GM12878 (cell line): ENCODE results near the gene EBF3. TPM values are rescaled to one million over a fixed set of nuclear protein-coding genes. Genes with fewer than 3 reads are reported as not detected.

Source experiments
- ATAC-seq: fragments of 200-7000 bp; cut with Tn5 transposase; 3 replicates; pipeline ENCODE4 v1.9.1; 2020; ENCODE audit warnings: mild to moderate bottlenecking, moderate library complexity
- BruUV-seq: library from RNA; stranded (reverse); fragments of 400-500 nt; replicated peaks from 2 replicates; lab custom pipeline; 2021; lab: Mats Ljungman, UMichigan
- CTCF ChIA-PET: fragments of 300-600 bp; sonication (Branson Sonifier 250); formaldehyde crosslinking; extraction: SDS; loops from one replicate; lab custom pipeline; 2021; ENCODE audit warnings: inconsistent platforms; lab: Yijun Ruan, JAX
- POLR2A ChIA-PET: fragments of 350-600 bp; formaldehyde crosslinking; extraction: SDS; loops from one replicate; lab custom pipeline; 2021; ENCODE audit warnings: inconsistent platforms; lab: Charles Lee
- RAD21 ChIA-PET: fragments of 300-600 bp; sonication (Branson Sonifier 250); formaldehyde crosslinking; loops from one replicate; lab custom pipeline; 2023; ENCODE audit warnings: antibody characterized with exemption; ENCODE audit not compliant: unreplicated experiment; lab: Charles Lee
- SMC1A ChIA-PET: fragments of 300-600 bp; sonication (Branson Sonifier 250); formaldehyde crosslinking; loops from one replicate; lab custom pipeline; 2023; ENCODE audit not compliant: unreplicated experiment, uncharacterized antibody; lab: Charles Lee
- DNase-seq: peaks from one replicate; pipeline ENCODE4 v3.0.0-alpha.2; 2011; ENCODE audit warnings: low read depth, low spot score
- FAIRE-seq: peaks from 3 replicates; lab custom pipeline; 2011; peaks lifted over from hg19 to GRCh38; lab: Jason Lieb, UNC
- H2AFZ ChIP-seq: 2 replicates; pipeline ENCODE4 v1.6.0; 2011; ENCODE audit warnings: low read depth, low read length, control low read depth; ENCODE audit not compliant: control insufficient read depth
- H3K27ac ChIP-seq: 2 replicates; pipeline ENCODE4 v1.5.1; 2011; ENCODE audit warnings: control low read depth; ENCODE audit not compliant: control insufficient read depth, insufficient read depth
- H3K27me3 ChIP-seq, 2 experiments: replicated peaks in 1 of 2; 2 replicates each; pipeline versions ENCODE4 v1.6.0 to v1.6.1; 2011; ENCODE audit warnings: low read length in 1 of 2; ENCODE audit not compliant: control insufficient read depth in 2 of 2, insufficient read depth in 2 of 2
- H3K36me3 ChIP-seq, 2 experiments: 2 replicates each; pipeline ENCODE4 v1.5.1; 2011; ENCODE audit warnings: low read length in 1 of 2; ENCODE audit not compliant: control insufficient read depth in 2 of 2, insufficient read depth in 2 of 2
- H3K4me1 ChIP-seq: 2 replicates; pipeline ENCODE4 v1.6.1; 2011; ENCODE audit warnings: mild to moderate bottlenecking, low read length, moderate library complexity, mixed read lengths; ENCODE audit not compliant: control insufficient read depth, insufficient read depth
- H3K4me2 ChIP-seq: 2 replicates; pipeline ENCODE4 v1.6.0; 2011; ENCODE audit warnings: control low read depth; ENCODE audit not compliant: control insufficient read depth, insufficient read depth
- H3K4me3 ChIP-seq: fragments of 200-600 bp; sonication (generic); 2 replicates; pipeline ENCODE4 v1.5.1; 2016
- H3K79me2 ChIP-seq: 2 replicates; pipeline ENCODE4 v1.6.0; 2011; ENCODE audit warnings: low read length; ENCODE audit not compliant: control insufficient read depth, insufficient read depth
- H3K9ac ChIP-seq: 2 replicates; pipeline ENCODE4 v1.8.0; 2011; ENCODE audit warnings: low read length, control low read depth, mixed read lengths; ENCODE audit not compliant: control insufficient read depth, insufficient read depth
- H3K9me3 ChIP-seq: replicated peaks from 3 replicates; pipeline ENCODE4 v1.5.1; 2011; ENCODE audit warnings: mild to moderate bottlenecking, low read length; ENCODE audit not compliant: control insufficient read depth, insufficient read depth
- H4K20me1 ChIP-seq: 2 replicates; pipeline ENCODE4 v1.6.0; 2011; ENCODE audit not compliant: control insufficient read depth, insufficient read depth
- FOS ChIP-seq: IDR thresholded peaks from 3 replicates; pipeline ENCODE4 v1.6.1; 2011; ENCODE audit warnings: borderline replicate concordance; ENCODE audit not compliant: insufficient read length; ENCODE audit errors: extremely low read depth
- NR2C1 ChIP-seq: fragments of 450-650 bp; IDR thresholded peaks from 2 replicates; pipeline ENCODE4 v1.6.1; 2017; ENCODE audit warnings: antibody characterized with exemption, mild to moderate bottlenecking, moderate library complexity
- WGBS: methylation state at CpG from one replicate; pipeline ENCODE4 v1.1.6; 2016; ENCODE audit warnings: low lambda C conversion rate; ENCODE audit not compliant: insufficient replicate concordance, insufficient coverage; ENCODE audit errors: missing lambda C conversion rate; 5-methylcytosine and 5-hydroxymethylcytosine counted together
- in situ Hi-C: fragments of 300-500 bp; cut with MboI; formaldehyde crosslinking; loops from 9 replicates; pipeline ENCODE4 v1.14.3; 2018; ENCODE audit warnings: mixed read lengths
- intact Hi-C: fragments of 100-400 bp; cut with micrococcal nuclease; formaldehyde crosslinking; loops from one replicate; pipeline ENCODE4 v1.14.2; 2022; ENCODE audit not compliant: unreplicated experiment
- polyA plus RNA-seq, 11 experiments: library from polyadenylated mRNA; depleted of rRNA in 4 of 11; unstranded in 6 of 11; stranded (reverse) in 5 of 11; fragments of >200 nt; fragmentation: Nextera tagmentation in 4 of 11; fragmentation: Illumina TruSeq in 1 of 11; extraction: Ambion mirVana in 4 of 11; extraction: Trizol in 1 of 11; gene quantifications; 1 replicate in 1 of 11; 2 replicates in 10 of 11; pipeline versions ENCODE4 v1.2.1 to v1.2.3, GENCODE V29; 2011 to 2016; ENCODE audit warnings: inconsistent platforms in 2 of 11, missing spikeins in 2 of 11, low read depth in 1 of 11
- total RNA-seq, 4 experiments: library from RNA; depleted of rRNA in 3 of 4; stranded (reverse); fragments of >200 nt in 3 of 4; fragmentation: Illumina TruSeq in 1 of 4; extraction: Trizol in 1 of 4; gene quantifications; 2 replicates each; pipeline versions ENCODE4 v1.2.1 to v1.2.3, GENCODE V29; 2013 to 2021
- TF ChIP-seq, protein P1 (sequence below): IDR thresholded peaks from 2 replicates; pipeline ENCODE4 v1.6.1; 2011; ENCODE audit warnings: borderline replicate concordance, low read depth, mild to moderate bottlenecking, moderate library complexity, mixed read lengths, low read length; ENCODE audit not compliant: insufficient read depth; ENCODE audit errors: extremely low read length
- TF ChIP-seq, protein P2 (sequence below): IDR thresholded peaks from 2 replicates; pipeline ENCODE4 v1.6.1; 2011; ENCODE audit warnings: mild to moderate bottlenecking, low read depth, low read length, moderate library complexity; ENCODE audit not compliant: insufficient replicate concordance
- TF ChIP-seq, protein P3 (sequence below): fragments of 450-650 bp; formaldehyde crosslinking; IDR thresholded peaks from 2 replicates; pipeline ENCODE4 v1.4.0; 2020; ENCODE audit warnings: mild to moderate bottlenecking, moderate library complexity

EBF3 gene
- total and polyA plus RNA-seq, 10 of the 15 experiments (the other 5 are each of a cell fraction or from before 2014, with no cell fraction given), result not detected

DNA sequence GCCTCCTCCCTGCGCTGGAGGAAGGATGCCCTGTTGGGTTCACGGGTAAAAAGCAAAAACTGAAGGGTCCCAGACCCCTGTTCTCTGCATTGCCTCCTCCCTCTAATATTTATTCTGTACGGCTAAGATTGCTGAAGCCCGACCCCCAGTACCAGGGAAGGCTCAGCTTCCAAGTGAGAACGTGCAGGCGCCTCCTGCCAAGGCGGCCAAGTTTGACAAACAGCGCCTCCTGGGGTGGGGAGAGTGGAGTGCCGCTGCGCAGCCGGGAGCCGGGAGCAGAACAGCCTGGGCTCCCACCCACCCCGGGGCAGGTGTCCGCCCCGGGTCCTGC lies 4.7 kb upstream of the EBF3 start (continued):
- TF ChIP-seq, protein P1, sequence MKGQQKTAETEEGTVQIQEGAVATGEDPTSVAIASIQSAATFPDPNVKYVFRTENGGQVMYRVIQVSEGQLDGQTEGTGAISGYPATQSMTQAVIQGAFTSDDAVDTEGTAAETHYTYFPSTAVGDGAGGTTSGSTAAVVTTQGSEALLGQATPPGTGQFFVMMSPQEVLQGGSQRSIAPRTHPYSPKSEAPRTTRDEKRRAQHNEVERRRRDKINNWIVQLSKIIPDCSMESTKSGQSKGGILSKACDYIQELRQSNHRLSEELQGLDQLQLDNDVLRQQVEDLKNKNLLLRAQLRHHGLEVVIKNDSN, result no peak

DNA sequence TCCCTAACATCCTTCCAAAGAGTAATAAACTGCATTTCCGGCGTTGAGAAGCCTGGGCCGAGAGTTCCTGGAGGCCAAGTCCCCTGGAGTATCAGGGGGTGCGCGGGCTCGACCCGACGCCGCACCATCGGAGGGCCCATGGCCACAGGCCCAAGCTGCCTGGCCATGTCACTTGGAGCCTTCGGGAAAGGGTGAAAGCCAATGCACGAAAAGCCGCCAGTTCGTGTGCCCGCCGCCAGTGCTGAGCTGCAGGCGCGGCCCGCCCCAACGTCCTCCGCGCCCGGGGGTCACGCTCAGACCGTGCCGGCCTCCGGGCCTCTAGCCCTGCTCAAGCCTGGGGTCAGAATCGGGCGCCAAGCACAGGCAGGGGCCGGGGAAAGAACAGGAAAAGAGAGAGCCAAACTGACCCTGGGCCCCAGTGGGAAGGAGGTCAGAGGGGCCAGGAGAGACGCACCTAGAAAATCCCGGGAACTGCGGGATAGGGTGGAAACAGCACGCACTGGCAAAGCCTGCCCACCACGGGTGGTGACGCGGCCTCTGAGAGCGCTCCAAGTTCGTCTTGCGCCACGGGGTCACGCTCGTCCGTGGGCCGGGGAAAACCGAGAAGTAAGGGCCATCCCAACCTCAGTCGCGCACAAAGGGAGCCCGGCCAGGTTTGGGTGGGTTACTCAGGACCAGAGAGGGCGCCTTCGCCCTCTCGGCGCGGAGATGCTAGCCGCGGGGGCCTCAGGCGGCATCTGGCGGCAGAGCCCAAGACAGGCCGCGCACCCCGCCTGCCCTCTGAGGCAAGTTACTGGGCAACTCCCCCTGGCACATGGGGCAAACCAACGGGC lies 4.2 kb upstream of the EBF3 start:
- 43% methylated on average over 58 of the region's 62 CpGs for whole genome bisulfite sequencing

More for the DNA sequence above, 4.2 kb upstream of the EBF3 start:
- no peak overlapping the region for H3K4me2 ChIP-seq
- intact Hi-C loops, result loop anchor here (5.0 kb wide), 1 partner anchor 936 kb away; no protein-coding TSS in a partner anchor
- H3K9me3 ChIP-seq, result no peaks in the 10 kb centered on the region; the same call in 2 of the 3 replicates
- DNase-seq (no peak), FAIRE-seq (no peak), ATAC-seq (no peak)
- H3K79me2 ChIP-seq, result no peaks in the 10 kb centered on the region
- BruUV-seq, result no TSS peak
- TF ChIP-seq NR2C1, result no peak
- TF ChIP-seq, protein P2, sequence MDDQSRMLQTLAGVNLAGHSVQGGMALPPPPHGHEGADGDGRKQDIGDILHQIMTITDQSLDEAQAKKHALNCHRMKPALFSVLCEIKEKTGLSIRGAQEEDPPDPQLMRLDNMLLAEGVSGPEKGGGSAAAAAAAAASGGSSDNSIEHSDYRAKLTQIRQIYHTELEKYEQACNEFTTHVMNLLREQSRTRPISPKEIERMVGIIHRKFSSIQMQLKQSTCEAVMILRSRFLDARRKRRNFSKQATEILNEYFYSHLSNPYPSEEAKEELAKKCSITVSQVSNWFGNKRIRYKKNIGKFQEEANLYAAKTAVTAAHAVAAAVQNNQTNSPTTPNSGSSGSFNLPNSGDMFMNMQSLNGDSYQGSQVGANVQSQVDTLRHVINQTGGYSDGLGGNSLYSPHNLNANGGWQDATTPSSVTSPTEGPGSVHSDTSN, result no peak
- TF ChIP-seq, protein P3, sequence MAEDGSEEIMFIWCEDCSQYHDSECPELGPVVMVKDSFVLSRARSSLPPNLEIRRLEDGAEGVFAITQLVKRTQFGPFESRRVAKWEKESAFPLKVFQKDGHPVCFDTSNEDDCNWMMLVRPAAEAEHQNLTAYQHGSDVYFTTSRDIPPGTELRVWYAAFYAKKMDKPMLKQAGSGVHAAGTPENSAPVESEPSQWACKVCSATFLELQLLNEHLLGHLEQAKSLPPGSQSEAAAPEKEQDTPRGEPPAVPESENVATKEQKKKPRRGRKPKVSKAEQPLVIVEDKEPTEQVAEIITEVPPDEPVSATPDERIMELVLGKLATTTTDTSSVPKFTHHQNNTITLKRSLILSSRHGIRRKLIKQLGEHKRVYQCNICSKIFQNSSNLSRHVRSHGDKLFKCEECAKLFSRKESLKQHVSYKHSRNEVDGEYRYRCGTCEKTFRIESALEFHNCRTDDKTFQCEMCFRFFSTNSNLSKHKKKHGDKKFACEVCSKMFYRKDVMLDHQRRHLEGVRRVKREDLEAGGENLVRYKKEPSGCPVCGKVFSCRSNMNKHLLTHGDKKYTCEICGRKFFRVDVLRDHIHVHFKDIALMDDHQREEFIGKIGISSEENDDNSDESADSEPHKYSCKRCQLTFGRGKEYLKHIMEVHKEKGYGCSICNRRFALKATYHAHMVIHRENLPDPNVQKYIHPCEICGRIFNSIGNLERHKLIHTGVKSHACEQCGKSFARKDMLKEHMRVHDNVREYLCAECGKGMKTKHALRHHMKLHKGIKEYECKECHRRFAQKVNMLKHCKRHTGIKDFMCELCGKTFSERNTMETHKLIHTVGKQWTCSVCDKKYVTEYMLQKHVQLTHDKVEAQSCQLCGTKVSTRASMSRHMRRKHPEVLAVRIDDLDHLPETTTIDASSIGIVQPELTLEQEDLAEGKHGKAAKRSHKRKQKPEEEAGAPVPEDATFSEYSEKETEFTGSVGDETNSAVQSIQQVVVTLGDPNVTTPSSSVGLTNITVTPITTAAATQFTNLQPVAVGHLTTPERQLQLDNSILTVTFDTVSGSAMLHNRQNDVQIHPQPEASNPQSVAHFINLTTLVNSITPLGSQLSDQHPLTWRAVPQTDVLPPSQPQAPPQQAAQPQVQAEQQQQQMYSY, result no peak
- no peak for TF ChIP-seq FOS
- ChIA-PET SMC1A (no interaction called here), RAD21 (no interaction called here), CTCF (no interaction called here), POLR2A (no interaction called here)
- H3K27ac ChIP-seq, result no peak overlapping the region
- H3K9ac ChIP-seq, result no peak overlapping the region
- in situ Hi-C loops, result no loop called here
- H3K36me3 ChIP-seq, result no peaks in the 10 kb centered on the region; a peak in 1 of 4 replicates
- peaks cover 7 to 26% of the 10 kb centered on the region in 2 experiments for H3K27me3 ChIP-seq
- no peak overlapping the region for H3K4me3 ChIP-seq
- no peaks in the 10 kb centered on the region for H4K20me1 ChIP-seq
- H2AFZ ChIP-seq, result no peak overlapping the region
- no peaks in the 10 kb centered on the region for H3K4me1 ChIP-seq
